Measurements from ENCODE around the gene RALGPS2. TPM values are rescaled to one million over a fixed set of nuclear protein-coding genes. Genes with fewer than 3 reads are reported as not detected.

The RALGPS2 gene
- total RNA-seq, 1 experiment from 2014 or later, result 12.7 TPM

- intact Hi-C loops (cut with micrococcal nuclease; ENCODE audit: unreplicated experiment), result no loop called here
- CTCF ChIA-PET, result no interaction called here
- BruUV-seq (replicated peaks), result no TSS peak
- H3K4me3 ChIP-seq (ENCODE audit: low read depth, low read length, poor library complexity, severe bottlenecking), result no peak overlapping the region
- no peaks in the 10 kb centered on the region for H3K9me3 ChIP-seq (ENCODE audit: low read depth, low read length, poor library complexity, severe bottlenecking)
- TF ChIP-seq CTCF (conservative IDR thresholded peaks at IDR 0.05; ENCODE audit: low read depth, low read length) (peak; percentile 37; the same call in 1 of the 2 replicates), EZH2 (IDR thresholded peaks at IDR 0.05; ENCODE audit: borderline replicate concordance, low read depth, low read length, poor library complexity, severe bottlenecking) (no peak)
- POLR2A ChIA-PET (ENCODE audit: low non-redundant PET), result no interaction called here
- H3K27me3 ChIP-seq (replicated peaks; ENCODE audit: insufficient read depth, low read depth, low read length, poor library complexity), result peaks cover 10% of the 10 kb centered on the region
- no peaks in the 10 kb centered on the region for H3K36me3 ChIP-seq (ENCODE audit: insufficient read depth, low read length, poor library complexity, severe bottlenecking)
- H3K27ac ChIP-seq (ENCODE audit: low read depth, low read length, poor library complexity, severe bottlenecking), result no peak overlapping the region
- no peak for DNase-seq (ENCODE audit: low spot score)
- no peaks in the 10 kb centered on the region for H3K4me1 ChIP-seq (ENCODE audit: insufficient read depth, low read length, poor library complexity, severe bottlenecking)
These were observed 8.9 kb downstream of the RALGPS2 start for GRCh38 chr1:178733972-178734371.

GRCh38 chr1:178738780-178739179 is 13.7 kb downstream of the RALGPS2 start:
- ChIA-PET CTCF (no interaction called here), POLR2A (ENCODE audit: low non-redundant PET) (no interaction called here)
- no peaks in the 10 kb centered on the region for H3K9me3 ChIP-seq (ENCODE audit: low read depth, low read length, poor library complexity, severe bottlenecking)
- TF ChIP-seq CTCF (conservative IDR thresholded peaks at IDR 0.05; ENCODE audit: low read depth, low read length) (no peak), EZH2 (IDR thresholded peaks at IDR 0.05; ENCODE audit: borderline replicate concordance, low read depth, low read length, poor library complexity, severe bottlenecking) (no peak)
- H3K27me3 ChIP-seq (replicated peaks; ENCODE audit: insufficient read depth, low read depth, low read length, poor library complexity), result no peaks in the 10 kb centered on the region
- no peak for DNase-seq (ENCODE audit: low spot score)
- intact Hi-C loops (cut with micrococcal nuclease; ENCODE audit: unreplicated experiment), result no loop called here
- H3K27ac ChIP-seq (ENCODE audit: low read depth, low read length, poor library complexity, severe bottlenecking), result no peak overlapping the region
- H3K4me1 ChIP-seq (ENCODE audit: insufficient read depth, low read length, poor library complexity, severe bottlenecking), result no peaks in the 10 kb centered on the region
- H3K4me3 ChIP-seq (ENCODE audit: low read depth, low read length, poor library complexity, severe bottlenecking), result no peak overlapping the region
- no TSS peak for BruUV-seq (replicated peaks)
- H3K36me3 ChIP-seq (ENCODE audit: insufficient read depth, low read length, poor library complexity, severe bottlenecking), result no peaks in the 10 kb centered on the region

- Histone ChIP-seq H3K4me1 (ENCODE audit: insufficient read depth, low read length, poor library complexity, severe bottlenecking) (no peaks in the 10 kb centered on the region), H3K27ac (ENCODE audit: low read depth, low read length, poor library complexity, severe bottlenecking) (no peak overlapping the region), H3K9me3 (ENCODE audit: low read depth, low read length, poor library complexity, severe bottlenecking) (no peaks in the 10 kb centered on the region), H3K36me3 (ENCODE audit: insufficient read depth, low read length, poor library complexity, severe bottlenecking) (no peaks in the 10 kb centered on the region), H3K27me3 (replicated peaks; ENCODE audit: insufficient read depth, low read depth, low read length, poor library complexity) (no peaks in the 10 kb centered on the region), H3K4me3 (ENCODE audit: low read depth, low read length, poor library complexity, severe bottlenecking) (no peak overlapping the region)
- intact Hi-C loops (cut with micrococcal nuclease; ENCODE audit: unreplicated experiment), result no loop called here
- DNase-seq (ENCODE audit: low spot score), result no peak
- BruUV-seq (replicated peaks), result no TSS peak
- ChIA-PET CTCF (no interaction called here), POLR2A (ENCODE audit: low non-redundant PET) (no interaction called here)
- TF ChIP-seq CTCF (conservative IDR thresholded peaks at IDR 0.05; ENCODE audit: low read depth, low read length) (no peak), EZH2 (IDR thresholded peaks at IDR 0.05; ENCODE audit: borderline replicate concordance, low read depth, low read length, poor library complexity, severe bottlenecking) (no peak)
These were observed 14.4 kb downstream of the RALGPS2 start for GRCh38 chr1:178739285-178740045.

Data from A673 (cell line).